Measurements from ENCODE around the gene ABL2.

Gene ABL2

GRCh38 chr1:179094818-179095217 lies 134.7 kb downstream of the ABL2 start:
- H3K79me1 ChIP-seq (ENCODE audit: low read length): no peaks in the 10 kb centered on the region
- no peaks in the 10 kb centered on the region for H3K4me1 ChIP-seq (ENCODE audit: control insufficient read depth, low read depth, low read length)
- no peak overlapping the region for H2BK120ac ChIP-seq (ENCODE audit: low read depth, low read length)
- H4K8ac ChIP-seq (ENCODE audit: low read depth, low read length): no peak overlapping the region
- H3K79me2 ChIP-seq (ENCODE audit: control insufficient read depth, insufficient read depth, low read length): no peaks in the 10 kb centered on the region
- no peak overlapping the region for H3K27ac ChIP-seq (ENCODE audit: low read depth, low read length)
- H3K4ac ChIP-seq (ENCODE audit: low read depth, low read length): no peak overlapping the region
- H2BK15ac ChIP-seq (replicated peaks; ENCODE audit: low read depth): no peak overlapping the region
- no peak for DNase-seq
- peaks cover 14% of the 10 kb centered on the region for H3K36me3 ChIP-seq (ENCODE audit: control insufficient read depth, insufficient read depth, low read length)
- H4K5ac ChIP-seq (ENCODE audit: low read length): no peak overlapping the region
- H3K23ac ChIP-seq (ENCODE audit: low read length): no peak overlapping the region
- no peak overlapping the region for H3K18ac ChIP-seq (ENCODE audit: low read length)
- no peak overlapping the region for H2BK5ac ChIP-seq (ENCODE audit: low read length)
- H3K9ac ChIP-seq (ENCODE audit: low read length): no peak overlapping the region
- H2AK5ac ChIP-seq (ENCODE audit: low read length): no peak overlapping the region
- no peak overlapping the region for H3K4me2 ChIP-seq (ENCODE audit: low read length)
- H3K4me3 ChIP-seq (ENCODE audit: low read length): no peak overlapping the region
- no CpG with 5 or more reads among the region's 5 CpGs for WGBS (ENCODE audit: extremely low coverage, insufficient coverage, low lambda C conversion rate)
- H3K56ac ChIP-seq (ENCODE audit: low read length): no peak overlapping the region
- no peaks in the 10 kb centered on the region for H3K27me3 ChIP-seq (ENCODE audit: insufficient read depth, low read length, poor library complexity)

DNA sequence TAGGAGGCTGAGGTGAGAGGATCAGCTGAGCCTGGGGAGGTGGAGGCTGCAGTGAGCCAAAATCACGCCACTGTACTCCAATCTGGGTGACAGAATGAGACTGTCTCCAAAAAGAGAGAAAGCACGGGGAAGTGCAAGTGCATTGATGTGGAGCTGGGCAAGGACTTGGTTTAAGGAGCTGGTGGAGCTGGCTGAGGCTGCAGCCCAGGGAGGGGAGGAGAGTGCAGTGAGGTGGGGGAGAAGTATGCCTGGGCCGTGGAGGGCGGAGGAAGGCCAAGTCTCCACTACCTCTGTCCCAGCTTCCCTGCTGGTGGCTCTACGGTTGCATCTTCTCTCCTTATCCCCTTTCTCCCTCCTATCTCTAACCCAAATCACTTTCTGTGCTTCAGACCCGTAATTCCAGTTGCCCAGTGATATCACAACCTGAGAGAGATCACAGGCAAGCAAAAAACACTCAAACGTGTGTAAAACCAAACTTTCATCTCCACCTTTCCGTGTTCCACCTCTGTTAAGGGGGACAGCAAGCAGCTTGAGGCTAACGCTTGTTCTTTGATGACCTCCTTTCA lies 136.5 kb downstream of the ABL2 start:
- H3K79me1 ChIP-seq (ENCODE audit: low read length): no peaks in the 10 kb centered on the region
- no peaks in the 10 kb centered on the region for H3K27me3 ChIP-seq (ENCODE audit: insufficient read depth, low read length, poor library complexity)
- no peak overlapping the region for H2BK15ac ChIP-seq (replicated peaks; ENCODE audit: low read depth)
- no peak overlapping the region for H3K4me3 ChIP-seq (ENCODE audit: low read length)
- no peak overlapping the region for H2BK120ac ChIP-seq (ENCODE audit: low read depth, low read length)
- no peak overlapping the region for H4K5ac ChIP-seq (ENCODE audit: low read length)
- no peak overlapping the region for H2BK5ac ChIP-seq (ENCODE audit: low read length)
- H3K4ac ChIP-seq (ENCODE audit: low read depth, low read length): no peak overlapping the region
- no peaks in the 10 kb centered on the region for H3K79me2 ChIP-seq (ENCODE audit: control insufficient read depth, insufficient read depth, low read length)
- no peak overlapping the region for H3K56ac ChIP-seq (ENCODE audit: low read length)
- H3K4me2 ChIP-seq (ENCODE audit: low read length): no peak overlapping the region
- H3K36me3 ChIP-seq (ENCODE audit: control insufficient read depth, insufficient read depth, low read length): peaks cover 14% of the 10 kb centered on the region
- no CpG with 5 or more reads among the region's 9 CpGs for WGBS (ENCODE audit: extremely low coverage, insufficient coverage, low lambda C conversion rate)
- H3K4me1 ChIP-seq (ENCODE audit: control insufficient read depth, low read depth, low read length): no peaks in the 10 kb centered on the region
- H2AK5ac ChIP-seq (ENCODE audit: low read length): no peak overlapping the region
- no peak overlapping the region for H3K18ac ChIP-seq (ENCODE audit: low read length)
- DNase-seq: no peak
- H3K23ac ChIP-seq (ENCODE audit: low read length): no peak overlapping the region
- no peak overlapping the region for H4K8ac ChIP-seq (ENCODE audit: low read depth, low read length)
- H3K27ac ChIP-seq (ENCODE audit: low read depth, low read length): no peak overlapping the region
- H3K9ac ChIP-seq (ENCODE audit: low read length): no peak overlapping the region

- WGBS (ENCODE audit: extremely low coverage, insufficient coverage, low lambda C conversion rate): no CpG with 5 or more reads among the region's 5 CpGs
- peaks cover 5% of the 10 kb centered on the region for H3K4me1 ChIP-seq (ENCODE audit: control insufficient read depth, low read depth, low read length)
- no peak overlapping the region for H3K4me3 ChIP-seq (ENCODE audit: low read length)
- no peaks in the 10 kb centered on the region for H3K79me1 ChIP-seq (ENCODE audit: low read length)
- H3K4ac ChIP-seq (ENCODE audit: low read depth, low read length): no peak overlapping the region
- peaks cover 11% of the 10 kb centered on the region for H3K36me3 ChIP-seq (ENCODE audit: control insufficient read depth, insufficient read depth, low read length)
- no peak overlapping the region for H3K9ac ChIP-seq (ENCODE audit: low read length)
- no peak overlapping the region for H2BK15ac ChIP-seq (replicated peaks; ENCODE audit: low read depth)
- H3K56ac ChIP-seq (ENCODE audit: low read length): no peak overlapping the region
- H3K4me2 ChIP-seq (ENCODE audit: low read length): no peak overlapping the region
- H2BK120ac ChIP-seq (ENCODE audit: low read depth, low read length): no peak overlapping the region
- H3K79me2 ChIP-seq (ENCODE audit: control insufficient read depth, insufficient read depth, low read length): no peaks in the 10 kb centered on the region
- H3K18ac ChIP-seq (ENCODE audit: low read length): no peak overlapping the region
- H3K27me3 ChIP-seq (ENCODE audit: insufficient read depth, low read length, poor library complexity): no peaks in the 10 kb centered on the region
- no peak overlapping the region for H3K27ac ChIP-seq (ENCODE audit: low read depth, low read length)
- no peak overlapping the region for H4K5ac ChIP-seq (ENCODE audit: low read length)
- no peak overlapping the region for H2BK5ac ChIP-seq (ENCODE audit: low read length)
- DNase-seq: no peak
- H2AK5ac ChIP-seq (ENCODE audit: low read length): no peak overlapping the region
- no peak overlapping the region for H3K23ac ChIP-seq (ENCODE audit: low read length)
- H4K8ac ChIP-seq (ENCODE audit: low read depth, low read length): no peak overlapping the region
Observed at GRCh38 chr1:179091691-179092165, 137.7 kb downstream of the ABL2 start.

DNA sequence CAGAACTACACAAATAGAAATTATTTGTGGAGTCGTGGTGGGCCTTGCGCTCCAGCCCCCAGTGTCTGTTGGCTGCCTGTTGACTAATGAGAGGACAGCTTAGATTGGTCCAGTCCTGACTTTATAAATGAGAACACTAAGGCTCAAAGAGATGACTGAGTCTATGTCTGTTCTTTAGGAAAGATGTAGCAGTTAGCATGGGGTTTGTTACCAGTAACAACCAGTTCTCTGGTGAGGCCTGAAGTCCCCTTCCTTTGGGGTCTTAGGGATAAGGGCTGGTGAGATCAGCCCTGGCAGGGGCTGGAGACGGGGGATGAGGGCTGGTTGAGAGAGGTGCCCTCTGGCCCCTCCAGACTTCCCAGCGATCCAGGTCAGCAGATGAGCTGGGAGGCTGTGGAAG lies 138.6 kb downstream of the ABL2 start:
- no peak overlapping the region for H3K56ac ChIP-seq (ENCODE audit: low read length)
- H3K36me3 ChIP-seq (ENCODE audit: control insufficient read depth, insufficient read depth, low read length): peaks cover 10% of the 10 kb centered on the region
- no peak overlapping the region for H2BK5ac ChIP-seq (ENCODE audit: low read length)
- no peak overlapping the region for H2BK15ac ChIP-seq (replicated peaks; ENCODE audit: low read depth)
- no peak overlapping the region for H3K9ac ChIP-seq (ENCODE audit: low read length)
- H3K4me1 ChIP-seq (ENCODE audit: control insufficient read depth, low read depth, low read length): peaks cover 5% of the 10 kb centered on the region
- WGBS (ENCODE audit: extremely low coverage, insufficient coverage, low lambda C conversion rate): no CpG with 5 or more reads among the region's 4 CpGs
- no peaks in the 10 kb centered on the region for H3K27me3 ChIP-seq (ENCODE audit: insufficient read depth, low read length, poor library complexity)
- no peak overlapping the region for H3K4ac ChIP-seq (ENCODE audit: low read depth, low read length)
- H3K79me2 ChIP-seq (ENCODE audit: control insufficient read depth, insufficient read depth, low read length): no peaks in the 10 kb centered on the region
- no peak overlapping the region for H3K23ac ChIP-seq (ENCODE audit: low read length)
- no peak for DNase-seq
- no peak overlapping the region for H4K5ac ChIP-seq (ENCODE audit: low read length)
- no peak overlapping the region for H2AK5ac ChIP-seq (ENCODE audit: low read length)
- H2BK120ac ChIP-seq (ENCODE audit: low read depth, low read length): no peak overlapping the region
- H3K4me3 ChIP-seq (ENCODE audit: low read length): no peak overlapping the region
- no peaks in the 10 kb centered on the region for H3K79me1 ChIP-seq (ENCODE audit: low read length)
- no peak overlapping the region for H4K8ac ChIP-seq (ENCODE audit: low read depth, low read length)
- H3K4me2 ChIP-seq (ENCODE audit: low read length): no peak overlapping the region
- H3K18ac ChIP-seq (ENCODE audit: low read length): no peak overlapping the region
- no peak overlapping the region for H3K27ac ChIP-seq (ENCODE audit: low read depth, low read length)

- no peak overlapping the region for H3K56ac ChIP-seq (ENCODE audit: low read length)
- H4K5ac ChIP-seq (ENCODE audit: low read length): no peak overlapping the region
- no peak overlapping the region for H3K4me2 ChIP-seq (ENCODE audit: low read length)
- no peak overlapping the region for H3K18ac ChIP-seq (ENCODE audit: low read length)
- peaks cover 5% of the 10 kb centered on the region for H3K4me1 ChIP-seq (ENCODE audit: control insufficient read depth, low read depth, low read length)
- H3K27me3 ChIP-seq (ENCODE audit: insufficient read depth, low read length, poor library complexity): no peaks in the 10 kb centered on the region
- no peak for DNase-seq
- no peaks in the 10 kb centered on the region for H3K79me2 ChIP-seq (ENCODE audit: control insufficient read depth, insufficient read depth, low read length)
- no peak overlapping the region for H2BK15ac ChIP-seq (replicated peaks; ENCODE audit: low read depth)
- H2AK5ac ChIP-seq (ENCODE audit: low read length): no peak overlapping the region
- H2BK120ac ChIP-seq (ENCODE audit: low read depth, low read length): no peak overlapping the region
- no peak overlapping the region for H3K23ac ChIP-seq (ENCODE audit: low read length)
- H3K4ac ChIP-seq (ENCODE audit: low read depth, low read length): no peak overlapping the region
- WGBS (ENCODE audit: extremely low coverage, insufficient coverage, low lambda C conversion rate): no CpG with 5 or more reads among the region's 8 CpGs
- H4K8ac ChIP-seq (ENCODE audit: low read depth, low read length): no peak overlapping the region
- H3K36me3 ChIP-seq (ENCODE audit: control insufficient read depth, insufficient read depth, low read length): peaks cover 10% of the 10 kb centered on the region
- no peak overlapping the region for H3K27ac ChIP-seq (ENCODE audit: low read depth, low read length)
- no peak overlapping the region for H3K9ac ChIP-seq (ENCODE audit: low read length)
- H2BK5ac ChIP-seq (ENCODE audit: low read length): no peak overlapping the region
- H3K79me1 ChIP-seq (ENCODE audit: low read length): no peaks in the 10 kb centered on the region
- no peak overlapping the region for H3K4me3 ChIP-seq (ENCODE audit: low read length)
Observed at GRCh38 chr1:179090522-179090921, 139.0 kb downstream of the ABL2 start.

DNA sequence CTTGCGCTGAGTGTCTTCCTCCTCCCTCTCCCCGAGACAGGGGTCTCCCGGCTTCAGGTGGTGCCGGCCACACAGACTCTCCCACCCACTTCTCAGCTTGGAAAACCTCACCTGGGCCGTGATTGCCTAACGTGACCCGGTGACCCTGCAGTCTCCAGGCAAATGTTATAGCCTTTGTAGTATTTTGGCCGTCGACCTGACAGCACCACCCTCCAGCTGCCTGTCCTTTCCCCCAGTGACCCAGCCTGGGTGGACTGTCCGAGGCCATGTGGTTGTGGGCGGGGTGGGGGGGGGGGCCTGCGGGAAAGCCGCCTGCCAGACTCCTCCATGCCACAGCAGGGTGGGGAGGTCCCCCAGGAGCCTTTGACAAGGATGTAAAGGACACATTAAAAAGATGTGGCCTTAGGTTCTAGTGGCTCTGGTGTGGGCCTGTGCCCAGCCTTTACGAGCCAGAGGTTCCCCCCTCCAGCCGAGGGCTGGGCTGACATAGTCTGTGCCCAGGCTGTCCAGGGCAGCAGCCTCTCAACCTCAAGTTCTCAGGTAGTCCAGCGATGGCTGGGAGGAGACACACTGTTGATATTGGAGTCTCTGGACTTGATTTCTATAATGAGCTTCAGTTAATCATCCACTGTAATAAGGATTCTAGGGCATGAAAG lies 139.5 kb downstream of the ABL2 start:
- H2BK120ac ChIP-seq (ENCODE audit: low read depth, low read length): no peak overlapping the region
- H4K8ac ChIP-seq (ENCODE audit: low read depth, low read length): no peak overlapping the region
- H3K27ac ChIP-seq (ENCODE audit: low read depth, low read length): no peak overlapping the region
- no peaks in the 10 kb centered on the region for H3K79me2 ChIP-seq (ENCODE audit: control insufficient read depth, insufficient read depth, low read length)
- WGBS (ENCODE audit: extremely low coverage, insufficient coverage, low lambda C conversion rate): no CpG with 5 or more reads among the region's 16 CpGs
- no peak overlapping the region for H3K18ac ChIP-seq (ENCODE audit: low read length)
- H3K79me1 ChIP-seq (ENCODE audit: low read length): no peaks in the 10 kb centered on the region
- no peak overlapping the region for H2BK15ac ChIP-seq (replicated peaks; ENCODE audit: low read depth)
- no peak overlapping the region for H4K5ac ChIP-seq (ENCODE audit: low read length)
- peaks cover 5% of the 10 kb centered on the region for H3K4me1 ChIP-seq (ENCODE audit: control insufficient read depth, low read depth, low read length)
- no peak overlapping the region for H3K23ac ChIP-seq (ENCODE audit: low read length)
- H3K4me3 ChIP-seq (ENCODE audit: low read length): no peak overlapping the region
- no peak overlapping the region for H2AK5ac ChIP-seq (ENCODE audit: low read length)
- H3K56ac ChIP-seq (ENCODE audit: low read length): no peak overlapping the region
- no peak for DNase-seq
- H3K4ac ChIP-seq (ENCODE audit: low read depth, low read length): no peak overlapping the region
- H3K9ac ChIP-seq (ENCODE audit: low read length): no peak overlapping the region
- H3K27me3 ChIP-seq (ENCODE audit: insufficient read depth, low read length, poor library complexity): no peaks in the 10 kb centered on the region
- H2BK5ac ChIP-seq (ENCODE audit: low read length): no peak overlapping the region
- no peak overlapping the region for H3K4me2 ChIP-seq (ENCODE audit: low read length)
- peaks cover 7% of the 10 kb centered on the region for H3K36me3 ChIP-seq (ENCODE audit: control insufficient read depth, insufficient read depth, low read length)
